A673 (cell line): ENCODE results near the gene ARHGAP15. TPM values are rescaled to one million over a fixed set of nuclear protein-coding genes. Genes with fewer than 3 reads are reported as not detected.

Experiments used
- BruUV-seq: library from RNA; stranded (reverse); fragments of 400-500 nt; replicated peaks from 2 replicates; lab custom pipeline; 2021; lab: Mats Ljungman, UMichigan
- CTCF ChIA-PET: fragments of 300-600 bp; sonication (Branson Sonifier 250); formaldehyde crosslinking; loops from one replicate; lab custom pipeline; 2022; ENCODE audit warnings: antibody characterized with exemption; lab: Charles Lee
- POLR2A ChIA-PET: fragments of 300-600 bp; sonication (Branson Sonifier 250); formaldehyde crosslinking; loops from one replicate; lab custom pipeline; 2022; ENCODE audit warnings: antibody characterized with exemption; ENCODE audit not compliant: low non-redundant PET; lab: Charles Lee
- DNase-seq: peaks from one replicate; pipeline ENCODE4 v3.0.0-alpha.2; 2015; ENCODE audit warnings: low spot score
- H3K27ac ChIP-seq: fragments of 200-600 bp; sonication (generic); 2 replicates; pipeline ENCODE4 v1.5.1; 2016; ENCODE audit warnings: mixed run types, low read depth, mild to moderate bottlenecking, mixed read lengths, antibody characterized with exemption, low read length; ENCODE audit not compliant: poor library complexity, severe bottlenecking
- H3K27me3 ChIP-seq: fragments of 200-600 bp; sonication (generic); replicated peaks from 2 replicates; pipeline ENCODE4 v1.6.1; 2017; ENCODE audit warnings: mixed run types, low read depth, mild to moderate bottlenecking, mixed read lengths, antibody characterized with exemption, low read length; ENCODE audit not compliant: insufficient read depth, poor library complexity
- H3K36me3 ChIP-seq: fragments of 200-600 bp; sonication (generic); 2 replicates; pipeline ENCODE4 v1.6.1; 2016; ENCODE audit warnings: mixed run types, mild to moderate bottlenecking, mixed read lengths, antibody characterized with exemption, low read length; ENCODE audit not compliant: insufficient read depth, poor library complexity, severe bottlenecking
- H3K4me1 ChIP-seq: fragments of 200-600 bp; sonication (generic); 2 replicates; pipeline ENCODE4 v1.6.1; 2017; ENCODE audit warnings: mixed run types, mild to moderate bottlenecking, mixed read lengths, antibody characterized with exemption, low read length; ENCODE audit not compliant: insufficient read depth, poor library complexity, severe bottlenecking
- H3K4me3 ChIP-seq: fragments of 200-600 bp; sonication (generic); 2 replicates; pipeline ENCODE4 v1.5.1; 2016; ENCODE audit warnings: low read depth, mixed run types, mild to moderate bottlenecking, mixed read lengths, low read length; ENCODE audit not compliant: poor library complexity, severe bottlenecking
- H3K9me3 ChIP-seq: fragments of 200-600 bp; sonication (generic); 2 replicates; pipeline ENCODE4 v1.6.1; 2016; ENCODE audit warnings: mixed run types, low read depth, mild to moderate bottlenecking, mixed read lengths, antibody characterized with exemption, low read length; ENCODE audit not compliant: poor library complexity, severe bottlenecking
- CTCF ChIP-seq: fragments of 300-800, 200-600 bp; sonication (generic); conservative IDR thresholded peaks from 2 replicates; pipeline ENCODE4 v1.5.1; 2017; ENCODE audit warnings: low read depth, mild to moderate bottlenecking, antibody characterized with exemption, low read length, moderate library complexity, mixed read lengths
- EZH2 ChIP-seq: fragments of 200-600 bp; sonication (generic); IDR thresholded peaks from 2 replicates; pipeline ENCODE4 v1.6.1; 2017; ENCODE audit warnings: borderline replicate concordance, low read depth, mild to moderate bottlenecking, mixed read lengths, antibody characterized with exemption, low read length; ENCODE audit not compliant: poor library complexity, severe bottlenecking
- intact Hi-C: fragments of 100-400 bp; cut with micrococcal nuclease; formaldehyde crosslinking; loops from one replicate; pipeline ENCODE4 v1.10.0; 2022; ENCODE audit not compliant: unreplicated experiment
- total RNA-seq: library from RNA; stranded (reverse); gene quantifications from 2 replicates; pipeline ENCODE4 v1.2.3, GENCODE V29; 2021

ARHGAP15 gene
- total RNA-seq, 1 experiment from 2014 or later: not detected

GRCh38 chr2:143522699-143523098, 393.5 kb downstream of the ARHGAP15 start:
- intact Hi-C loops: no loop called here
- ChIA-PET POLR2A (no interaction called here), CTCF (no interaction called here)
- H3K4me3 ChIP-seq: no peak overlapping the region
- no TSS peak for BruUV-seq
- H3K27me3 ChIP-seq: no peaks in the 10 kb centered on the region
- H3K9me3 ChIP-seq: no peaks in the 10 kb centered on the region
- no peaks in the 10 kb centered on the region for H3K36me3 ChIP-seq
- H3K27ac ChIP-seq: no peak overlapping the region
- no peak for TF ChIP-seq CTCF
- TF ChIP-seq EZH2: no peak
- no peak for DNase-seq
- peaks cover 21% of the 10 kb centered on the region for H3K4me1 ChIP-seq

GRCh38 chr2:143524119-143524553, 394.9 kb downstream of the ARHGAP15 start:
- intact Hi-C loops: no loop called here
- Histone ChIP-seq H3K27me3 (no peaks in the 10 kb centered on the region), H3K4me3 (no peak overlapping the region), H3K9me3 (no peaks in the 10 kb centered on the region), H3K4me1 (peaks cover 31% of the 10 kb centered on the region), H3K27ac (no peak overlapping the region), H3K36me3 (no peaks in the 10 kb centered on the region)
- ChIA-PET CTCF (no interaction called here), POLR2A (no interaction called here)
- no TSS peak for BruUV-seq
- no peak for TF ChIP-seq CTCF
- TF ChIP-seq EZH2: no peak
- DNase-seq: no peak

DNA sequence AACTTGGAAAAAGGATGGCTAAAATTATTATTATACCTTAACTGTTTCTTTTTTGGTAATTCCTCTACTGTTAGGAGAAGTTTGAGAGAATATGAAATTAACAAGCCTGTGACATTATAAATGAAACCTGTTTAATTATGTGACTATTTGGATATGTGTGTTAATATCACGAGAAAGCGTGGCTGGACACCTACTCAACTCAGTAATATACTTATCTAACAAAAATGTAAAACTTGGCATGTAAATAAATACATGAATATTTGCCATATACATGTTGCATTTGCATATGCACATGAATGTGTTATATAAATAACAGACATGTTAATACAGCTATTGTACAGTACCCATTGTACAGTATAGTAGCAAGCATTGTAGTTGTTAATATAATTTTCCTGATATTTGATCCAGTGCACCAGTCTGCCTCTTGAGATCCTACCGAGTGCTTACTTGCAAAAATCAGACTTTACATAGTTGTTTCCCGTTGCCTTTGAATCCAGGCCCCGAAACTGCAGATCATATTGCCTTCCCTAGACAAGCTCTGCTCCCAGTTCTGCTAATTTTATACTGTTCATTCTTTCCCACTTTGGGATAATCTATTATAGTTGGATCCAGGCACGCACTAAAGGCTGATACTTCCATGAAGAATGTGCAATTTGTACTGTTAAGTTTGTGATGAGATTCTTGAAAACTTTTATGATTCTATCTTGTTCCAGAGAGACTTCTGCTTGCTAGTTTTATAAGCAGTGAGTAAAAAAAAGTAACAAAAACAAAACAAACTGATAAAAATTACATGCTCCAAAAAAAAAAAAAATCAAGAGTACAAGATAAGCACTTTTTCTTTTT, 395.6 kb downstream of the ARHGAP15 start:
- no peak for DNase-seq
- TF ChIP-seq CTCF: no peak
- no peak for TF ChIP-seq EZH2
- ChIA-PET CTCF (no interaction called here), POLR2A (interaction anchor here (0.5 kb wide), 1 partner anchor 1974 kb away, joined by 3 read pairs; no protein-coding TSS in a partner anchor)
- BruUV-seq: no TSS peak
- no peaks in the 10 kb centered on the region for H3K9me3 ChIP-seq
- intact Hi-C loops: no loop called here
- no peaks in the 10 kb centered on the region for H3K27me3 ChIP-seq
- H3K27ac ChIP-seq: peak overlapping the region; percentile 25
- no peak overlapping the region for H3K4me3 ChIP-seq
- H3K4me1 ChIP-seq: peaks cover 31% of the 10 kb centered on the region
- no peaks in the 10 kb centered on the region for H3K36me3 ChIP-seq
